Stimulated activated CD4-positive, alpha-beta T cell treated with anti-CD3 and anti-CD28 coated beads, Interleukin-4, amount 100 ng/mL, for 24 hours (primary cell): ENCODE measurements around the gene MEGF11.

Experiments
- DNase-seq: peaks from one replicate; pipeline ENCODE4 v3.0.0-alpha.2; 2020

The MEGF11 gene

GRCh38 chr15:66165856-66166255, 87.7 kb downstream of the MEGF11 start:
- DNase-seq: no peak

GRCh38 chr15:66164788-66165187, 88.8 kb downstream of the MEGF11 start:
- no peak for DNase-seq

GRCh38 chr15:66163553-66163952, 90.0 kb downstream of the MEGF11 start:
- no peak for DNase-seq

GRCh38 chr15:66162286-66162685, 91.3 kb downstream of the MEGF11 start:
- DNase-seq: no peak

GRCh38 chr15:66161575-66162118, 91.9 kb downstream of the MEGF11 start:
- no peak for DNase-seq

GRCh38 chr15:66161108-66161507, 92.4 kb downstream of the MEGF11 start:
- DNase-seq: no peak

- DNase-seq: no peak
Measured at GRCh38 chr15:66157507-66157906, 96.0 kb downstream of the MEGF11 start.

- DNase-seq: no peak
Measured at GRCh38 chr15:66156310-66156975, 97.1 kb downstream of the MEGF11 start.

- no peak for DNase-seq
Measured at GRCh38 chr15:66155065-66155464, 98.5 kb downstream of the MEGF11 start.

GRCh38 chr15:66154581-66154980, 99.0 kb downstream of the MEGF11 start:
- no peak for DNase-seq

GRCh38 chr15:66153549-66154415, 99.8 kb downstream of the MEGF11 start:
- no peak for DNase-seq

GRCh38 chr15:66152650-66153049, 100.9 kb downstream of the MEGF11 start:
- no peak for DNase-seq

- no peak for DNase-seq
Measured at GRCh38 chr15:66151809-66152208, 101.7 kb downstream of the MEGF11 start.

GRCh38 chr15:66149871-66150270, 103.7 kb downstream of the MEGF11 start:
- DNase-seq: no peak

- no peak for DNase-seq
Measured at GRCh38 chr15:66148187-66148586, 105.4 kb downstream of the MEGF11 start.

- DNase-seq: no peak
Measured at GRCh38 chr15:66147440-66147839, 106.1 kb downstream of the MEGF11 start.

GRCh38 chr15:66145726-66146182, 107.8 kb downstream of the MEGF11 start:
- no peak for DNase-seq

GRCh38 chr15:66144978-66145725, 108.4 kb downstream of the MEGF11 start:
- DNase-seq: no peak

- no peak for DNase-seq
Measured at GRCh38 chr15:66142285-66142684, 111.3 kb downstream of the MEGF11 start.

GRCh38 chr15:66139591-66140207, 113.9 kb downstream of the MEGF11 start:
- no peak for DNase-seq

- no peak for DNase-seq
Measured at GRCh38 chr15:66138892-66139590, 114.5 kb downstream of the MEGF11 start.
